IMR-90 (cell line): ENCODE measurements around the gene TNS3. TPM values are rescaled to one million over a fixed set of nuclear protein-coding genes. Genes with fewer than 3 reads are reported as not detected.

Experiments
- ATAC-seq: fragments of 200-7000 bp; cut with Tn5 transposase; 2 replicates; pipeline ENCODE4 v1.9.1; 2020; ENCODE audit warnings: low read depth, mild to moderate bottlenecking, moderate library complexity
- BruUV-seq: library from RNA; stranded (reverse); fragments of 400-500 nt; replicated peaks from 2 replicates; lab custom pipeline; 2021; lab: Mats Ljungman, UMichigan
- CTCF ChIA-PET: fragments of 300-600 bp; formaldehyde crosslinking; extraction: SDS; loops from one replicate; lab custom pipeline; 2021; ENCODE audit warnings: antibody characterized with exemption; lab: Yijun Ruan, JAX
- POLR2A ChIA-PET: fragments of 300-600 bp; sonication (Branson Sonifier 250); formaldehyde crosslinking; loops from one replicate; lab custom pipeline; 2022; ENCODE audit warnings: antibody characterized with exemption; ENCODE audit not compliant: unreplicated experiment; lab: Charles Lee
- DNase-seq: peaks from one replicate; pipeline ENCODE4 v3.0.0; 2013
- H2AFZ ChIP-seq: replicated peaks from 2 replicates; pipeline ENCODE3; 2013; ENCODE audit warnings: low read length, mild to moderate bottlenecking; ENCODE audit not compliant: poor library complexity
- H2AK5ac ChIP-seq: 2 replicates; pipeline ENCODE4 v1.6.1; 2013; ENCODE audit warnings: low read depth, low read length, inconsistent platforms
- H2AK9ac ChIP-seq: replicated peaks from 2 replicates; pipeline ENCODE3; 2013; ENCODE audit warnings: mild to moderate bottlenecking, low read depth, low read length, moderate library complexity; ENCODE audit not compliant: poor library complexity
- H2BK120ac ChIP-seq: 2 replicates; pipeline ENCODE4 v1.6.1; 2013; ENCODE audit warnings: low read depth, low read length, inconsistent platforms
- H2BK15ac ChIP-seq: 3 replicates; pipeline ENCODE4 v1.6.1; 2013; ENCODE audit warnings: low read depth, low read length, inconsistent platforms
- H2BK20ac ChIP-seq: 2 replicates; pipeline ENCODE4 v1.6.1; 2013; ENCODE audit warnings: low read depth, mild to moderate bottlenecking, inconsistent platforms, low read length, moderate library complexity
- H2BK5ac ChIP-seq: 2 replicates; pipeline ENCODE4 v1.6.1; 2013; ENCODE audit warnings: mild to moderate bottlenecking, low read depth, low read length, inconsistent platforms; ENCODE audit not compliant: poor library complexity, severe bottlenecking
- H3K14ac ChIP-seq: replicated peaks from 2 replicates; pipeline ENCODE4 v1.6.1; 2013; ENCODE audit warnings: low read depth, low read length, inconsistent platforms
- H3K18ac ChIP-seq: 2 replicates; pipeline ENCODE4 v1.6.1; 2013; ENCODE audit warnings: low read depth, low read length, control low read depth
- H3K23ac ChIP-seq: 2 replicates; pipeline ENCODE4 v1.6.1; 2013; ENCODE audit warnings: low read depth, low read length, inconsistent platforms
- H3K27ac ChIP-seq: 2 replicates; pipeline ENCODE4 v1.5.1; 2013; ENCODE audit warnings: mild to moderate bottlenecking, control low read depth, low read length; ENCODE audit not compliant: insufficient read depth
- H3K27me3 ChIP-seq: 2 replicates; pipeline ENCODE4 v1.6.1; 2013; ENCODE audit warnings: low read length; ENCODE audit not compliant: control insufficient read depth, insufficient read depth
- H3K36me3 ChIP-seq: 2 replicates; pipeline ENCODE4 v1.6.1; 2013; ENCODE audit warnings: low read length, mixed read lengths; ENCODE audit not compliant: control insufficient read depth, insufficient read depth
- H3K4ac ChIP-seq: 2 replicates; pipeline ENCODE4 v1.6.1; 2013; ENCODE audit warnings: low read depth, low read length, inconsistent platforms
- H3K4me1 ChIP-seq: 2 replicates; pipeline ENCODE4 v1.6.1; 2013; ENCODE audit warnings: low read length, mixed read lengths; ENCODE audit not compliant: control insufficient read depth, insufficient read depth
- H3K4me2 ChIP-seq: 2 replicates; pipeline ENCODE4 v1.6.1; 2013; ENCODE audit warnings: low read depth, mild to moderate bottlenecking, control low read depth, low read length, moderate library complexity
- H3K4me3 ChIP-seq: 2 replicates; pipeline ENCODE4 v1.5.1; 2013; ENCODE audit warnings: low read depth, mild to moderate bottlenecking, control low read depth, low read length, moderate library complexity; ENCODE audit not compliant: insufficient read depth
- H3K56ac ChIP-seq: 2 replicates; pipeline ENCODE4 v1.6.1; 2013; ENCODE audit warnings: low read length, inconsistent platforms; ENCODE audit not compliant: insufficient read depth; ENCODE audit errors: extremely low read depth
- H3K79me1 ChIP-seq, 2 experiments: 2 replicates each; pipeline ENCODE4 v1.6.1; 2013; ENCODE audit warnings: low read length in 2 of 2, inconsistent platforms in 1 of 2, low read depth in 1 of 2
- H3K9ac ChIP-seq: 2 replicates; pipeline ENCODE4 v1.6.1; 2013; ENCODE audit warnings: low read depth, low read length, control low read depth
- H3K9me1 ChIP-seq: 2 replicates; pipeline ENCODE4 v1.6.1; 2013; ENCODE audit warnings: low read length, inconsistent platforms; ENCODE audit not compliant: insufficient read depth
- H3K9me3 ChIP-seq: 2 replicates; pipeline ENCODE4 v1.6.1; 2013; ENCODE audit warnings: low read length; ENCODE audit not compliant: control insufficient read depth, insufficient read depth
- H4K20me1 ChIP-seq: 2 replicates; pipeline ENCODE4 v1.6.1; 2013; ENCODE audit warnings: low read length, inconsistent platforms; ENCODE audit not compliant: insufficient read depth
- H4K5ac ChIP-seq: 2 replicates; pipeline ENCODE4 v1.6.1; 2013; ENCODE audit warnings: mild to moderate bottlenecking, low read depth, low read length, control low read depth
- H4K8ac ChIP-seq, 2 experiments: 2 replicates each; pipeline ENCODE4 v1.6.1; 2013; ENCODE audit warnings: low read depth in 2 of 2, low read length in 2 of 2, control low read depth in 1 of 2, inconsistent platforms in 1 of 2
- H4K91ac ChIP-seq: 2 replicates; pipeline ENCODE4 v1.6.1; 2013; ENCODE audit warnings: low read depth, low read length, inconsistent platforms; ENCODE audit not compliant: insufficient read depth
- BHLHE40 ChIP-seq: fragments of 150-350 bp; IDR thresholded peaks from 2 replicates; pipeline ENCODE4 v1.6.1; 2016; ENCODE audit warnings: mild to moderate bottlenecking, low read depth, low read length
- CEBPB ChIP-seq: IDR thresholded peaks from 2 replicates; pipeline ENCODE4 v1.6.1; 2012; ENCODE audit warnings: low read depth, low read length, improper control_type of control experiment
- CHD1 ChIP-seq: IDR thresholded peaks from 2 replicates; pipeline ENCODE4 v1.6.1; 2012; ENCODE audit warnings: low read depth, low read length, improper control_type of control experiment
- FOS ChIP-seq: fragments of 150-350 bp; IDR thresholded peaks from 2 replicates; pipeline ENCODE4 v1.6.1; 2016; ENCODE audit warnings: low read depth, low read length
- NFE2L2 ChIP-seq: fragments of 150-350 bp; IDR thresholded peaks from 2 replicates; pipeline ENCODE4 v1.6.1; 2016; ENCODE audit warnings: low read depth, mild to moderate bottlenecking, low read length
- POLR2A ChIP-seq: IDR thresholded peaks from 2 replicates; pipeline ENCODE4 v1.6.1; 2012; ENCODE audit warnings: mild to moderate bottlenecking, low read depth, low read length
- RAD21 ChIP-seq: IDR thresholded peaks from 2 replicates; pipeline ENCODE4 v1.6.1; 2012; ENCODE audit warnings: low read length, improper control_type of control experiment
- RFX5 ChIP-seq: IDR thresholded peaks from 2 replicates; pipeline ENCODE4 v1.8.0; 2012; ENCODE audit warnings: low read depth, mild to moderate bottlenecking, low read length, moderate library complexity
- WGBS, 2 experiments: methylation state at CpG; one replicate each; pipeline versions ENCODE4 v1.1.5 to v1.1.7; 2013; ENCODE audit warnings: missing lambda C conversion rate in 2 of 2; ENCODE audit not compliant: insufficient read length in 1 of 2; ENCODE audit errors: extremely low coverage in 2 of 2; 5-methylcytosine and 5-hydroxymethylcytosine counted together
- dilution Hi-C: fragments of 300-500 bp; cut with HindIII; formaldehyde crosslinking; loops from one replicate; pipeline ENCODE4 v1.14.3; 2018; ENCODE audit warnings: low sequenced_read_pairs; ENCODE audit not compliant: unreplicated experiment
- in situ Hi-C: fragments of 300-500 bp; cut with MboI; formaldehyde crosslinking; loops from 3 replicates; pipeline ENCODE4 v1.14.3; 2019; ENCODE audit warnings: low sequenced_read_pairs, inconsistent platforms, mixed read lengths
- intact Hi-C: fragments of 100-400 bp; cut with micrococcal nuclease; formaldehyde crosslinking; loops from 2 replicates; pipeline ENCODE4 v1.10.0; 2022
- polyA plus RNA-seq, 3 experiments: library from polyadenylated mRNA; depleted of rRNA; stranded (reverse); fragments of >200 nt; gene quantifications; 2 replicates each; pipeline ENCODE4 v1.2.3, GENCODE V29; 2012; ENCODE audit warnings: low replicate concordance in 1 of 3
- total RNA-seq: library from RNA; depleted of rRNA; stranded (reverse); fragments of >200 nt; gene quantifications from 2 replicates; pipeline ENCODE4 v1.2.3, GENCODE V29; 2012
- TF ChIP-seq, protein P1 (sequence below): fragments of 150-350 bp; IDR thresholded peaks from 2 replicates; pipeline ENCODE4 v1.6.1; 2017; ENCODE audit warnings: mild to moderate bottlenecking, antibody characterized with exemption, low read length, low read depth
- TF ChIP-seq, protein P2 (sequence below): fragments of 150-350 bp; IDR thresholded peaks from 2 replicates; pipeline ENCODE4 v1.6.1; 2016; ENCODE audit warnings: low read depth, mild to moderate bottlenecking, low read length, moderate library complexity, borderline replicate concordance

TNS3 gene
- total and polyA plus RNA-seq, 2 of the 4 experiments (the other 2 are of a cell fraction), result 64.3 to 79.2 TPM

DNA sequence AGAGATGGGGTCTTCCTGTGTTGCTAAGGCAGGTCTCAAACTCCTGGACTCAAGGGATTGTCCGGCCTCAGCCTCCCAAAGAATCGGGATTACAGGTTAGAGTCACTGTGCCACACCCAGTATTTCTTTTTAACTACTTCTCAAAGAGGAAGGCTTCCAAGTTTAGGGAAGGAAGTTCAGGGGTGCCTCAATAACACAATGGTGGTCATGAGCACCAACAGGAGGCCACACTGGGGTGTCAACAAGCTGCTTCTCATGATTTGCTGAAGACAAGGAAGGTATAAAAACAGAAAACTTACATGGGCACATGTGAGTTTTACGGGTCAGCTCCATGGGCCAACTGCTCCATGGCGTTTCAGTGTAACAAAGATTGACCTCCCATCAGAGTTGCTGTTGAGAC lies 160.5 kb downstream of the TNS3 start:
- H3K27me3 ChIP-seq, result no peaks in the 10 kb centered on the region
- ATAC-seq, result no peak
- H3K9ac ChIP-seq, result no peak overlapping the region
- H3K4me3 ChIP-seq, result no peak overlapping the region
- no peak overlapping the region for H2AK5ac ChIP-seq
- 100% methylated on average over 1 of the region's 4 CpGs; no CpG with 5 or more reads in 1 of the 2 experiments for WGBS, 2 experiments
- H3K14ac ChIP-seq, result no peak overlapping the region
- dilution Hi-C loops (no loop called here), intact Hi-C loops (no loop called here), in situ Hi-C loops (no loop called here)
- TF ChIP-seq FOS (no peak), RFX5 (no peak), CEBPB (no peak), RAD21 (no peak), BHLHE40 (no peak), POLR2A (no peak), NFE2L2 (no peak), CHD1 (no peak)
- TF ChIP-seq, protein P1, sequence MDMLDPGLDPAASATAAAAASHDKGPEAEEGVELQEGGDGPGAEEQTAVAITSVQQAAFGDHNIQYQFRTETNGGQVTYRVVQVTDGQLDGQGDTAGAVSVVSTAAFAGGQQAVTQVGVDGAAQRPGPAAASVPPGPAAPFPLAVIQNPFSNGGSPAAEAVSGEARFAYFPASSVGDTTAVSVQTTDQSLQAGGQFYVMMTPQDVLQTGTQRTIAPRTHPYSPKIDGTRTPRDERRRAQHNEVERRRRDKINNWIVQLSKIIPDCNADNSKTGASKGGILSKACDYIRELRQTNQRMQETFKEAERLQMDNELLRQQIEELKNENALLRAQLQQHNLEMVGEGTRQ, result no peak
- TF ChIP-seq, protein P2, sequence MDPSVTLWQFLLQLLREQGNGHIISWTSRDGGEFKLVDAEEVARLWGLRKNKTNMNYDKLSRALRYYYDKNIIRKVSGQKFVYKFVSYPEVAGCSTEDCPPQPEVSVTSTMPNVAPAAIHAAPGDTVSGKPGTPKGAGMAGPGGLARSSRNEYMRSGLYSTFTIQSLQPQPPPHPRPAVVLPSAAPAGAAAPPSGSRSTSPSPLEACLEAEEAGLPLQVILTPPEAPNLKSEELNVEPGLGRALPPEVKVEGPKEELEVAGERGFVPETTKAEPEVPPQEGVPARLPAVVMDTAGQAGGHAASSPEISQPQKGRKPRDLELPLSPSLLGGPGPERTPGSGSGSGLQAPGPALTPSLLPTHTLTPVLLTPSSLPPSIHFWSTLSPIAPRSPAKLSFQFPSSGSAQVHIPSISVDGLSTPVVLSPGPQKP, result no peak
- ChIA-PET CTCF (no interaction called here), POLR2A (interaction anchor here (0.5 kb wide), 1 partner anchor 533 kb away, joined by 3 read pairs; no protein-coding TSS in a partner anchor)
- no peak overlapping the region for H4K8ac ChIP-seq
- H2BK5ac ChIP-seq, result no peak overlapping the region
- H3K27ac ChIP-seq, result no peak overlapping the region
- H3K79me1 ChIP-seq, result peaks cover 4 to 65% of the 10 kb centered on the region in 2 experiments; a peak in 3 of 4 replicates
- no peak overlapping the region for H3K56ac ChIP-seq
- no peak overlapping the region for H2BK20ac ChIP-seq
- H2BK120ac ChIP-seq, result no peak overlapping the region
- peaks cover 32% of the 10 kb centered on the region for H3K9me1 ChIP-seq
- no peak for DNase-seq
- BruUV-seq, result no TSS peak
- peak overlapping the region; percentile 40 for H2AK9ac ChIP-seq
- H4K20me1 ChIP-seq, result peaks cover 23% of the 10 kb centered on the region
- 0 out of 2 replicates have a peak, but pooled peaks cover 2% of the 10 kb centered on the region for H3K9me3 ChIP-seq
- peaks cover 45% of the 10 kb centered on the region for H3K36me3 ChIP-seq
- H2BK15ac ChIP-seq, result no peak overlapping the region
- peaks cover 10% of the 10 kb centered on the region; the same call in 1 of the 2 replicates for H3K4me1 ChIP-seq
- no peak overlapping the region for H3K18ac ChIP-seq
- no peak overlapping the region for H3K4me2 ChIP-seq
- no peak overlapping the region for H3K23ac ChIP-seq
- H3K4ac ChIP-seq, result no peak overlapping the region
- no peak overlapping the region for H4K5ac ChIP-seq
- H2AFZ ChIP-seq, result no peak overlapping the region
- no peak overlapping the region for H4K91ac ChIP-seq
